ENCODE data around the gene RERE. TPM values are rescaled to one million over a fixed set of nuclear protein-coding genes. Genes with fewer than 3 reads are reported as not detected.
A peak's percentile ranks its signal among the peaks of the same experiment; 100 is the strongest.

The RERE gene
- polyA plus RNA-seq, 1 of the 3 experiments (the other 2 are of a cell fraction): 8.1 TPM

- Histone ChIP-seq H3K9me2 (no peaks in the 10 kb centered on the region), H3K36me3 (replicated peaks in 1 of 2; ENCODE audit: control insufficient read depth in 1 of 2, insufficient read depth in 2 of 2, low read length in 1 of 2) (no peaks in the 10 kb centered on the region), H2AFZ (ENCODE audit: low read depth) (no peak overlapping the region), H3K79me2 (ENCODE audit: insufficient read depth) (peaks cover 84% of the 10 kb centered on the region), H3F3A (replicated peaks; ENCODE audit: insufficient read depth) (no peaks in the 10 kb centered on the region), H3K27ac (ENCODE audit: low read depth in 2 of 2, low read length in 1 of 2) (no peak overlapping the region), H3K4me2 (no peak overlapping the region), H3K4me3 (ENCODE audit: low read depth in 2 of 2, low read length in 1 of 2) (no peak overlapping the region), H3K4me1 (ENCODE audit: control insufficient read depth in 1 of 2, insufficient read depth in 2 of 2, low read depth in 1 of 2, low read length in 1 of 2) (peaks cover 13 to 20% of the 10 kb centered on the region in 2 experiments; a peak in 3 of 4 replicates), H3K9me3 (no peaks in the 10 kb centered on the region), H3K27me3 (ENCODE audit: insufficient read depth) (no peaks in the 10 kb centered on the region), H4K20me1 (ENCODE audit: insufficient read depth) (peaks cover 42% of the 10 kb centered on the region), H3K9ac (no peak overlapping the region)
- no peak for TF ChIP-seq RXRA (IDR thresholded peaks at IDR 0.05; ENCODE audit: borderline replicate concordance, low read depth)
- DNase-seq: no peak
- WGBS (ENCODE audit: low lambda C conversion rate): 90% methylated on average over 14 of the region's 14 CpGs
- ChIA-PET POLR2A (no interaction called here), CTCF (interaction anchor here (0.8 to 6.0 kb wide), 7 partner anchors 9 to 168 kb away, joined by 3 to 35 read pairs (median 5); no protein-coding TSS in a partner anchor)
Measured at GRCh38 chr1:8680664-8681650, 136.5 kb downstream of the RERE start.

- Histone ChIP-seq H2AFZ (ENCODE audit: low read depth) (no peak overlapping the region), H3K4me3 (ENCODE audit: low read depth in 2 of 2, low read length in 1 of 2) (no peak overlapping the region), H3K9me3 (no peaks in the 10 kb centered on the region), H3F3A (replicated peaks; ENCODE audit: insufficient read depth) (peaks cover 5% of the 10 kb centered on the region), H3K27me3 (ENCODE audit: insufficient read depth) (no peaks in the 10 kb centered on the region), H3K27ac (ENCODE audit: low read depth in 2 of 2, low read length in 1 of 2) (peak overlapping the region in 1 of 2 experiments; percentile 32; a peak in 1 of 4 replicates), H3K9me2 (no peaks in the 10 kb centered on the region), H4K20me1 (ENCODE audit: insufficient read depth) (peaks cover 50% of the 10 kb centered on the region), H3K79me2 (ENCODE audit: insufficient read depth) (peaks cover 83% of the 10 kb centered on the region), H3K4me1 (ENCODE audit: control insufficient read depth in 1 of 2, insufficient read depth in 2 of 2, low read depth in 1 of 2, low read length in 1 of 2) (peaks cover 15 to 22% of the 10 kb centered on the region in 2 experiments; a peak in 3 of 4 replicates), H3K36me3 (replicated peaks in 1 of 2; ENCODE audit: control insufficient read depth in 1 of 2, insufficient read depth in 2 of 2, low read length in 1 of 2) (no peaks in the 10 kb centered on the region), H3K9ac (no peak overlapping the region), H3K4me2 (no peak overlapping the region)
- TF ChIP-seq NFIC (IDR thresholded peaks at IDR 0.05; ENCODE audit: borderline replicate concordance): no peak
- no peak for TF ChIP-seq EP300 (IDR thresholded peaks at IDR 0.05; ENCODE audit: borderline replicate concordance in 1 of 2, low read depth in 1 of 2, low read length in 1 of 2)
- TF ChIP-seq ZBTB33 (IDR thresholded peaks at IDR 0.05; ENCODE audit: borderline replicate concordance, low read depth): no peak
- TF ChIP-seq JUND (IDR thresholded peaks at IDR 0.05): no peak
- no peak for TF ChIP-seq TAF1 (IDR thresholded peaks at IDR 0.05; ENCODE audit: borderline replicate concordance, low read depth, low read length)
- TF ChIP-seq NRF1 (IDR thresholded peaks at IDR 0.05; ENCODE audit: low read depth, low read length): no peak
- no peak for TF ChIP-seq MEF2A (IDR thresholded peaks at IDR 0.05; ENCODE audit: borderline replicate concordance, low read depth)
- TF ChIP-seq MXI1 (IDR thresholded peaks at IDR 0.05; ENCODE audit: low read depth, low read length): no peak
- no peak for DNase-seq
- POLR2A ChIA-PET: no interaction called here
- CTCF ChIA-PET: interaction anchor here (0.8 to 2.7 kb wide), 7 partner anchors 9 to 169 kb away, joined by 3 to 11 read pairs (median 4); no protein-coding TSS in a partner anchor
- 85% methylated on average over 7 of the region's 7 CpGs for WGBS (ENCODE audit: low lambda C conversion rate)
Measured at GRCh38 chr1:8679929-8680663, 137.3 kb downstream of the RERE start.

Measured in SK-N-SH (cell line).